GM21825 (cell line): ENCODE results near the gene FXYD3.

ENCODE experiments used
- ATAC-seq: cut with Tn5 transposase; IDR thresholded peaks from one replicate; pipeline ENCODE4 v1.9.1; 2021; ENCODE audit warnings: mild to moderate bottlenecking, moderate library complexity; ENCODE audit not compliant: unreplicated experiment

FXYD3 gene

GRCh38 chr19:35115177-35115951 lies at the start of gene FXYD3:
Gene FXYD3, plus strand, starts transcription at chr19:35115823. Its CDS starts 3,554 bp downstream, at chr19:35119377.
- no peak for ATAC-seq

DNA sequence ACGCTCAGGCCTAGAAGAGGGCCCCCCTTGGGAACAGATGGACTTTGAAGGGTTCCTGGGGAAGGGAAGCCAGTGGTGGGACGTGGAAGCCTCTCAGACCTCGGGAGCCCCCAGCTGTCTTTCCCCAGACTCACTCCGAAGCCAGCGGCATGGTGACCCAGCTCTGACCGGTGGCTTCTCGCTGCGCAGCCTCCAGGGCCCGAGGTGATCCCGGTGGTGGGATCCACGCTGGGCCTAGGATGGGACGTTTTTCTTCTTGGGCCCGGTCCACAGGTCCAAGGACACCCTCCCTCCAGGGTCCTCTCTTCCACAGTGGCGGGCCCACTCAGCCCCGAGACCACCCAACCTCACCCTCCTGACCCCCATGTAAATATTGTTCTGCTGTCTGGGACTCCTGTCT lies 49.5 kb upstream of the FXYD3 start:
- no peak for ATAC-seq

- no peak for ATAC-seq
Observed at GRCh38 chr19:35066691-35067563, 48.7 kb upstream of the FXYD3 start.

DNA sequence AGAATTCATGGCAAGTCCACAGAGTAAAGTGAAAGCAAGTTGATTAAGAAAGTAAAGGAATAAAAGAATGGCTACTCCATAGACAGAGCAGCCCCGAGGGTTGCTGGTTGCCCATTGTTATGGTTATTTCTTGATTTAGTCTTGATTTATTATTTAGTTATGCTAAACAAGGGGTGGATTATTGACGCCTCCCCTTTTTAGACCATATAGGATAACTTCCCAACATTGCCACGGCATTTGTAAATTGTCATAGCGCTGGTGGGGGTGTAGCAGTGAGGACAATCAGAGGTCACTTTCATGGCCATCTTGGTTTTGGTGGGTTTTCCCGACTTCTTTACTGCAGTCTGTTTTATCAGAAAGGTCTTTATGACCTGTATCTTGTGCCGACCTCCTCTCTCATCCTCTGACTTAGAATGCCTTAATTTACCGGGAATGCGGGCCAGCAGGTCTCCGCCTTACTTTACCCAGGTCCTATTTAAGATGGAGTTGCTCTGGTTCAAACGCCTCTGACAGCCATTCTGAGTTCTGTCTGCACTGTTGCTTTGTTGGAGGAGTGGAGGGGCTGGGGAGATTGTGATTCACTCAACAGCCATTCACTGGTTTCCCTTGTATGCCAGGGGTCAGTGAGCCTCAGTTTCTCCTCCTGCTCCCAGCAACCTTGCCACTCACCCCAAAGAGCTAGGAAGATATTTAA lies 46.5 kb upstream of the FXYD3 start:
- ATAC-seq: no peak

DNA sequence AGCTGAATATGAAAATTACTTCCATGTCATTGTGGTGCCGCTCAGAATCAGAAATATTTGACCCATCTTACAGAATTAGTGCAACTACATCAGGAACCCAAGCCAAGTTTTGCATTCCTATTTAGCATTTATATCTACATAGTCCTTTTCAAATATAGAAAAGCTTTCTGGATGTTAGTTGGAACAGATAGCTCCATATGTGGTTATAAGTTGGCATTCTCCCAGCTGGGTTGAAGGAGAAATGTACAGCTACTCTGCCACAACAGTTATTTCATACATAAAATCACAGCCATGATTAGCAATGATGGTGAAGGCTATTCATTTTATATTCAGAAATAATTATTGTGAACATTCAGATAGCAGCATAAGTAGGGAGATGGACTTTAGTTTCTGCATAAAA lies 45.9 kb upstream of the FXYD3 start:
- no peak for ATAC-seq

GRCh38 chr19:35070471-35070870 lies 45.2 kb upstream of the FXYD3 start:
- ATAC-seq: no peak

DNA sequence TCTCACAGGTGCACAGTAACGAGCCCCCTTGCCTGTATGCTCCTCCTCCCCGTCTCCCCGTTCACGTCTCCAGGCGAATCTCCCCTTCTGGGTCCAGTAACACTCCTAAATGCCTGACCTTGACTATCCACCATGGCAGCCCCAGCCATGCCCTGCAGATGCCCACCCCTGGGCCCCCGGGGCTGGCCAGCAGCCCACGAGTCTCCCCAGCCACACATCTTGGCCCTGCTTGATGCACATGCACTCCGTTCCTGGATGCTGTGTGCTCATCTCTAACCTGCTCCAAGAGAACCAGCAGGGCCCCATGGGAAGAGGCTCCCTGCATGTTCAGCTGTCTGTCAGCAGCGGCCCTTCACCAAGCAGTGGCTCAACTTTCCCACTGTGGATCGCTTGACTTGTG lies 42.1 kb upstream of the FXYD3 start:
- ATAC-seq: no peak

DNA sequence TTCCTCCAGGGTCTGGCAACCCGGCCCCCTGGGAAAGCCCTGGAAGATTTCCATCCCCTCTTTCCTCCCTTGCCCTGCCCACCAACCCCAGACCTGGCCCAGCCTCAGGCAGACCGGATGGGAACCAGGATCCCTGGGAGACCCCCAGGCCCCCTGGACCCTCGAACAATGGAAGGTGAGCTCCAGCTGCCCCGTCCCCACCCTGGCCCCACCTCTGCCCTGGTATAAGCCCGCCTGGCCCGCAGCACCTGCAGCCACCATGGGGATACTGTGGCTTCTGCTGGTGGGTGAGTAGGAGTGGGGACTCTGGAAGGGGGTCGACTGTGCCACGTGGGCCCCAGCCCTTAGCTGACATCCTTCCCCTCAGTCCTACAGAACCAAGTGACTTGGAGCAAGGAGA lies 41.7 kb upstream of the FXYD3 start:
- ATAC-seq: no peak

DNA sequence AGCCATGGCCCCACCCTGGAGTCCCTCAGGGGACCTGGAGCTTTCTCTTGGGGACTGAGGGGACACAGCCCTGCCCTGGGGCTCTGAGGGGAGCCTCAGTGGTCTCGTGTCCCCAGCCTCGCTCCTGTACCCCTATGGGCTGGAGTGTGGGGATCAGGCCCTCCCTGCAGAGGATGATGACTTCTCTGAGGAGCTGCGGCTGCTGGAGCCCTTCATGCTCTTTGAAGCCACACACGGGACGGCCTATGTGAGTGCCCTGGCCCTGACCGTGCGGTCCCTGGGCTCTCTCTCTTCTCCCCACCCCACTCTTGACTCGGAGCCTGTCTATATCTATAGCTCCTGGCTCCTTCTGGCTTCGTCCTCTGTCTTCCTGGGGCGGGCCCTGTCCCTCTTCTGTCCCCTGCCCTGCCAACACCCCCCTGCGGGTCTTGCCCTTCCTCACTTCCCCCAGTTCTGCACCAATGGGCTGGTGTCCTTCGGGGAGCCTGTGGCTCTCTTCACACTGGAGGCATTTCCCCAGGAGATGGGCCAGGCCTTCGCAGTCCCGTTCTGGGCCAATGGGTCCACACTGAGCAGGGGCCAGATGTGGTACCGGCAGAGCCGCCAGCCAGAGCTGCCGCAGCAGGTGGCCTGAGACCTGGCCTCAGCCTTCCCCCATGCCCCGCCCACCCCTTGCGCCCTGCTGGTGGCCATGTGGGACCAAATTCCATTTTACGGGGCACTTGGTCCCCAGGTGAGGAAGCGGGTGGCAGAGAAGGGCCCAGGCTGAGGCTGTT lies 41.0 kb upstream of the FXYD3 start:
- no peak for ATAC-seq

- no peak for ATAC-seq
Observed at GRCh38 chr19:35075202-35076025, 40.2 kb upstream of the FXYD3 start.

GRCh38 chr19:35076026-35076370 lies 39.6 kb upstream of the FXYD3 start:
- no peak for ATAC-seq

DNA sequence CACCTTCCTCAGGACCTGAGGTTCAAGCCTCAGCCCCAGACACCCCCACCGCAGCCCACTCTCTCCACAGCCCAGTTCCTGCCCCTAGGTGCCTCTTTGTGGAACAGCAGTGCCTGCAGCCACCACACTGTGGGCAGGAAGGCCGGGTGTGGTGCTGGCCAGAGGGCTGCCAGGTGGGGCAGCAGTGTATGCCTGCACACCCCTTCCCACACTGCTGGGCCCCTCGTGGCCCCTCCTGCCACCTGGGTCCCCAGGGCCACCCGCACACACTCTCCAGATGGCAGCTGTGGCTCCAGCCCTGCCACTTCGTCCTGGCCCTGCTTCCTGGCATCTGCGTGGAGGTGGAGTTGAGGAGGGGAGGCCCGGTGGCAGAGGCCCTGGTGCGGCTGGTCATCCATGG lies 39.0 kb upstream of the FXYD3 start:
- no peak for ATAC-seq

GRCh38 chr19:35077411-35078223 lies 38.0 kb upstream of the FXYD3 start:
- no peak for ATAC-seq

GRCh38 chr19:35079826-35080225 lies 35.8 kb upstream of the FXYD3 start:
- no peak for ATAC-seq

DNA sequence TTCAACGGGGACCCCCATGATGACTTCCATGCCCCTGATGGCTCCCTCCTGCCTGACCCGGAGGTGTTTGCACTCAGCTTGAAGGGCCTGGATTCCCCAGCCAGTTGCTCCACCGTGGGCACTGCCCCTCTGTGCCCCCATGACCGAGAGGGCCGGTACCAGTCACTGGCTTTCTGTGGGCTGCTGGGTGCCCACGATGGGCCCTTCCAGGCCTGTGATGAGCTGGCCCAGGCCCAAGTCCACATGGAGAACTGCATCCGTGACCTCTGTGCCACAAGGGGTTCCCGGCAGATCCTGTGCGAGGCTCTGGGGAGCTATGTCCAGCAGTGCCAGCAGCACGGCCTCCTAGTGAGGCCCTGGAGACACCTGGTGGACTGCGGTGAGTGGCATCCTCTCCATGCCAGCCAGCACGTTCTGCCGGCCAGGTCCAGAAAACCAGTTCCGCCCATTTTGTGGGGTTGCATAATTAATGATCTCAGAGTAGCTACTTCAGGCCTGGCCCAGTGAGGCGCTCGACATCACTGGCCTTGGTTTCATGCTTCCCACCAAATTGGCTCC lies 34.9 kb upstream of the FXYD3 start:
- ATAC-seq: no peak

- ATAC-seq: no peak
Observed at GRCh38 chr19:35081201-35081600, 34.4 kb upstream of the FXYD3 start.

GRCh38 chr19:35083691-35084508 lies 31.7 kb upstream of the FXYD3 start:
- ATAC-seq: no peak

DNA sequence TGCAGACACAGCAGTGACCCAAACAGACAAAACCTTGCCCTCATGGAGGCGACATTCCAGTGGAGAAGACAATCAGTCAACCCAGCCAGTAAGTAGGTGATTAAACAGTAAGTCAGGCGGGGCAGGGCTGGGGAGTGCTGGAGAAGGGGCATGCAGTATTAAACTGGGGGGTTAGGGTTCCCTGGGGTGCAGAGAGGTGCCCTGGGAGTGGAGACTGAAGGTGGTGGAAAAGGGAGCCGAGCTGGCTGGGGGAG lies 31.2 kb upstream of the FXYD3 start:
- no peak for ATAC-seq
